GM21717 (cell line): ENCODE data around the gene ZNF460.

ENCODE experiments used
- ATAC-seq: cut with Tn5 transposase; IDR thresholded peaks from one replicate; pipeline ENCODE4 v1.9.1; 2021; ENCODE audit warnings: mild to moderate bottlenecking, moderate library complexity; ENCODE audit not compliant: unreplicated experiment

The ZNF460 gene

DNA sequence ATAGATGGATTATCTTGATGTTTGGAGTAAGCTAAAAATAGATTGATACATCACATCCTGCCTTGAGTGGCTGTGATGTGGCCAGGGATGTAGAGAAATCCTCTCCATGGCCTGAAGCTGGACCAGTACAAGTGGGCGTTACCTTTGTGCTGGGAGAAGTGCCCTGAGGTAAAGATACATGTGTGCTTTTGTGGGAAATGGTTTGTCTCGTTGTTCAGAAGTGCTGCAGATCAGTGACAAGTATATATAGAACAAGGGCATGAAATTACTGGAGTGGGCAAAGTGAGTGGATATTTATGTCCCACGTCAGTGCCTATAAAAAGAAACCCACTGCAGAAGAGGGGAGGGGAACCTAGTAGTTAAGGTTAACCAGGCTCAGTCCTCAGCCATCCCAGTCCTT, 58.6 kb downstream of the ZNF460 start:
- ATAC-seq: no peak

DNA sequence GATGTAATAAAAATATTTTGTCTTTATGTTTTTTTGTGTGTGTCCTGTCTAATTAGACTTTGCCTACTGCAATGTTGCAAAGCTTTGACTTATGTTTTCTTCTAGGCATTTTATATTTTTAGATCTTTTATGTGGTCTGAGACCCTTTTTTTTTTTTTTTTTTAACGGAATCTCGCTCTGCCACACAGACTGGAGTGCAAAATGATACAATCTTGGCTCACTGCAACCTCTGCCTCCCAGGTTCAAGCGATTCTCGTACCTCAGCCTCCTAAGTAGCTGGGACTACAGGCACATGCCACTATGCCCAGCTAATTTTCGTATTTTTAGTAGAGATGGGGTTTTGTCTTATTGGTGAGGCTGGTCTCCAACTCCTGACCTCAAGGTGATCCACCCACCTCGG, 62.3 kb downstream of the ZNF460 start:
- no peak for ATAC-seq
